PFSK-1 (cell line): ENCODE data around the gene NUDT13.

ENCODE experiments used
- FOXP2 ChIP-seq: optimal IDR thresholded peaks from 2 replicates; pipeline ENCODE3; 2011; ENCODE audit warnings: borderline replicate concordance, control low read depth, inconsistent platforms; ENCODE audit not compliant: insufficient read depth; ENCODE audit errors: extremely low read length, extremely low read depth
- POLR2AphosphoS5 ChIP-seq: IDR thresholded peaks from 2 replicates; pipeline ENCODE4 v1.6.1; 2012; ENCODE audit warnings: low read depth, mild to moderate bottlenecking, control low read depth, low read length, moderate library complexity
- REST ChIP-seq, 2 experiments: IDR thresholded peaks; 2 replicates each; pipeline versions ENCODE4 v1.6.1 to v1.8.0; 2011 to 2012; ENCODE audit warnings: low read depth in 2 of 2, low read length in 2 of 2, control low read depth in 1 of 2, inconsistent platforms in 1 of 2, mild to moderate bottlenecking in 1 of 2, moderate library complexity in 1 of 2; ENCODE audit not compliant: insufficient read depth in 1 of 2
- SIN3A ChIP-seq: IDR thresholded peaks from 2 replicates; pipeline ENCODE4 v1.6.1; 2012; ENCODE audit warnings: mild to moderate bottlenecking, low read length, moderate library complexity, borderline replicate concordance; ENCODE audit not compliant: insufficient read depth
- TAF1 ChIP-seq: IDR thresholded peaks from 2 replicates; pipeline ENCODE4 v1.6.1; 2012; ENCODE audit warnings: low read length, control low read depth, borderline replicate concordance; ENCODE audit not compliant: insufficient read depth

The NUDT13 gene

GRCh38 chr10:73156054-73156453, 45.8 kb downstream of the NUDT13 start:
- TF ChIP-seq TAF1: no peak
- TF ChIP-seq FOXP2: no peak
- TF ChIP-seq SIN3A: no peak
- no peak for TF ChIP-seq REST (IDR thresholded peaks at IDR 0.05; ENCODE audit: insufficient read depth in 1 of 2, low read depth in 2 of 2, low read length in 2 of 2)
- TF ChIP-seq POLR2AphosphoS5: no peak

GRCh38 chr10:73159038-73159648, 48.9 kb downstream of the NUDT13 start:
- TF ChIP-seq REST (IDR thresholded peaks at IDR 0.05; ENCODE audit: insufficient read depth in 1 of 2, low read depth in 2 of 2, low read length in 2 of 2): no peak
- TF ChIP-seq SIN3A: no peak
- TF ChIP-seq POLR2AphosphoS5: no peak
- TF ChIP-seq TAF1: no peak
- no peak for TF ChIP-seq FOXP2

DNA sequence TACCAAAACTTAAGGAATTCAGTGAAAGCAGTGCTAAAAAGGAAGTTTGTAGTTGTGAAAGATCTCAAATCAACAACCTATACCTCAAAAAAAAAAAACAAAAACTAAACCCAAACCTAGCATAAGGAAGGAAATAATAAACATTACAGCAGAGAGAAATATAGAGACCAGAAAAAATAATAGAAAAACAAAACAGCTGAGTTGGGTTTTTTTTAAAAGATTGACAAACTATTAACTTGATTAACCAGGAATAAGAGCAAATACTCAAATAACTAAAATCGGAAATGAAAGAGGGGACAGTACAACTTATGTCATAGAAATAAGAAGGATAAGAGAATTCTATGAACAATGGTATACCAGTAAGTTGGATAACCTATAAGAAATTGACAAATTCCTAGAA, 50.8 kb downstream of the NUDT13 start:
- TF ChIP-seq POLR2AphosphoS5 (no peak), SIN3A (no peak), TAF1 (no peak), REST (IDR thresholded peaks at IDR 0.05; ENCODE audit: insufficient read depth in 1 of 2, low read depth in 2 of 2, low read length in 2 of 2) (no peak), FOXP2 (no peak)

DNA sequence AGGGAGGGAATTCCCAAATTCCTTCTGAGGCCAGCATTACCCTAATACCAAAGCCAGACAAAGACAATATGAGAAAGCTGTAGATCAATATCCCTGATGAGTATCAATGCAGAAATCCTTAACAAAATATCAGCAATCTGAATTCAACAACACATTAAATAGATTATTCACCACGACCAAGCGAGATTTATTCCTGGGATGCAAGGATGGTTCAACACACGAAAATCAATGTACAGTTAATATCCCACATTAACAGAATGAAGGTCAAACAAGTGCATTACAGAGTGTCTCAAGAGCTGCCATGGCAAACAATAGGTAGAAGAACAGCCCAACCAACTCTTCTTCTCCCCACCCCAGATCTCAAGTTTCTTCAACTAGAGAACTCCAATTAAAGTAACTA, 51.4 kb downstream of the NUDT13 start:
- TF ChIP-seq TAF1: no peak
- TF ChIP-seq REST (IDR thresholded peaks at IDR 0.05; ENCODE audit: insufficient read depth in 1 of 2, low read depth in 2 of 2, low read length in 2 of 2): no peak

- no peak for TF ChIP-seq SIN3A
- TF ChIP-seq TAF1: no peak
- TF ChIP-seq POLR2AphosphoS5: no peak
- TF ChIP-seq FOXP2: no peak
- TF ChIP-seq REST (IDR thresholded peaks at IDR 0.05; ENCODE audit: insufficient read depth in 1 of 2, low read depth in 2 of 2, low read length in 2 of 2): no peak
Observed at GRCh38 chr10:73163096-73163495, 52.8 kb downstream of the NUDT13 start.
